HepG2 (cell line): Measurements from ENCODE around the gene PASK. TPM values are rescaled to one million over a fixed set of nuclear protein-coding genes. Genes with fewer than 3 reads are reported as not detected.
"Not testable (repeated sequence)": the region's sequence is repeated elsewhere in the genome, so short reads cannot be mapped to it uniquely, and the experiment has no call there.

ENCODE experiments used
- ATAC-seq: fragments of 200-7000 bp; cut with Tn5 transposase; 3 replicates; pipeline ENCODE4 v1.9.1; 2020; ENCODE audit warnings: mild to moderate bottlenecking, moderate library complexity
- BruUV-seq: library from RNA; stranded (reverse); fragments of 400-500 nt; replicated peaks from 2 replicates; lab custom pipeline; 2021; lab: Mats Ljungman, UMichigan
- CTCF ChIA-PET: fragments of 300-600 bp; formaldehyde crosslinking; extraction: SDS; loops from one replicate; lab custom pipeline; 2021; ENCODE audit warnings: low total read pairs, inconsistent platforms, low intra/inter-chr PET ratio; lab: Yijun Ruan, JAX
- POLR2A ChIA-PET: fragments of 350-600 bp; sonication (Branson Sonifier 250); formaldehyde crosslinking; loops from one replicate; lab custom pipeline; 2020; ENCODE audit warnings: antibody characterized with exemption, inconsistent platforms; lab: Yijun Ruan, JAX
- DNase-seq: peaks from one replicate; pipeline ENCODE4 v3.0.0-alpha.2; 2015; ENCODE audit warnings: low spot score
- FAIRE-seq: peaks from 3 replicates; lab custom pipeline; 2011; peaks lifted over from hg19 to GRCh38; lab: Jason Lieb, UNC
- H2AFZ ChIP-seq: one replicate; pipeline ENCODE4 v1.6.1; 2011; ENCODE audit warnings: low read length, inconsistent platforms
- H3K27ac ChIP-seq: fragments of 300-600 bp; 3 replicates; pipeline ENCODE4 v1.8.0; 2011; ENCODE audit warnings: mixed run types, mild to moderate bottlenecking, mixed read lengths, low read length, inconsistent platforms; ENCODE audit not compliant: insufficient read depth; ENCODE audit errors: extremely low read length
- H3K27me3 ChIP-seq, 2 experiments: fragments of 200-600 bp in 1 of 2; 2 replicates in 1 of 2; 3 replicates in 1 of 2; pipeline versions ENCODE4 v1.6.0 to v1.8.0; 2011; ENCODE audit warnings: low read length in 2 of 2, mild to moderate bottlenecking in 2 of 2, moderate library complexity in 2 of 2, inconsistent platforms in 1 of 2; ENCODE audit not compliant: insufficient read depth in 2 of 2, control insufficient read depth in 1 of 2
- H3K36me3 ChIP-seq, 2 experiments: fragments of 200-600 bp in 1 of 2; replicated peaks in 1 of 2; 2 replicates in 1 of 2; 3 replicates in 1 of 2; pipeline versions ENCODE4 v1.5.1 to v1.8.0; 2011; ENCODE audit warnings: low read length in 2 of 2, inconsistent platforms in 1 of 2; ENCODE audit not compliant: insufficient read depth in 2 of 2, control insufficient read depth in 1 of 2
- H3K4me1 ChIP-seq: 2 replicates; pipeline ENCODE4 v1.5.1; 2012; ENCODE audit warnings: low read length, inconsistent platforms; ENCODE audit not compliant: insufficient read depth
- H3K4me2 ChIP-seq: 2 replicates; pipeline ENCODE4 v1.6.0; 2011; ENCODE audit warnings: low read depth, low read length, inconsistent platforms
- H3K4me3 ChIP-seq, 3 experiments: fragments of 200-600 bp in 1 of 3; sonication (generic), shearing (Covaris generic) in 1 of 3; replicated peaks in 1 of 3; 2 replicates each; pipeline ENCODE4 v1.5.1; 2011 to 2016; ENCODE audit warnings: low read length in 3 of 3, inconsistent platforms in 2 of 3, low read depth in 2 of 3, mild to moderate bottlenecking in 2 of 3, control low read depth in 1 of 3, mixed read lengths in 1 of 3; ENCODE audit not compliant: insufficient read depth in 1 of 3
- H3K79me2 ChIP-seq: one replicate; pipeline ENCODE4 v1.6.1; 2011; ENCODE audit warnings: low read length, inconsistent platforms; ENCODE audit not compliant: insufficient read depth
- H3K9ac ChIP-seq: 2 replicates; pipeline ENCODE4 v1.6.0; 2011; ENCODE audit warnings: mild to moderate bottlenecking, low read depth, low read length, inconsistent platforms; ENCODE audit not compliant: insufficient read depth
- H3K9me3 ChIP-seq: 2 replicates; pipeline ENCODE4 v1.5.1; 2012; ENCODE audit warnings: mild to moderate bottlenecking, low read length
- H4K20me1 ChIP-seq: 2 replicates; pipeline ENCODE4 v1.6.0; 2011; ENCODE audit warnings: inconsistent platforms, mild to moderate bottlenecking, low read length, moderate library complexity; ENCODE audit not compliant: insufficient read depth
- AKAP8 ChIP-seq: sonication (generic); formaldehyde crosslinking; IDR thresholded peaks from 2 replicates; pipeline ENCODE4 v1.5.1; 2020; ENCODE audit warnings: mild to moderate bottlenecking, missing genetic modification reagents
- ATF2 ChIP-seq: sonication (generic); formaldehyde crosslinking; IDR thresholded peaks from 2 replicates; pipeline ENCODE4 v1.4.0; 2020; ENCODE audit warnings: missing genetic modification reagents
- ERF ChIP-seq: IDR thresholded peaks from 2 replicates; pipeline ENCODE4 v1.6.1; 2018; ENCODE audit warnings: missing biosample characterization, missing genetic modification reagents
- FOSL2 ChIP-seq: sonication (generic); formaldehyde crosslinking; IDR thresholded peaks from 2 replicates; pipeline ENCODE4 v1.4.0; 2020; ENCODE audit warnings: missing genetic modification reagents
- FOXO4 ChIP-seq: sonication (generic); formaldehyde crosslinking; conservative IDR thresholded peaks from 2 replicates; pipeline ENCODE4 v1.8.1; 2023; ENCODE audit warnings: missing genetic modification reagents
- HMGA1 ChIP-seq: sonication (generic); formaldehyde crosslinking; conservative IDR thresholded peaks from 2 replicates; pipeline ENCODE4 v1.4.0; 2020; ENCODE audit warnings: missing genetic modification reagents
- MIER2 ChIP-seq: IDR thresholded peaks from 2 replicates; pipeline ENCODE4 v1.6.1; 2016; ENCODE audit warnings: missing biosample characterization, missing genetic modification reagents
- SAP130 ChIP-seq: IDR thresholded peaks from 2 replicates; pipeline ENCODE4 v1.6.1; 2016; ENCODE audit warnings: low read depth
- SSRP1 ChIP-seq: IDR thresholded peaks from 2 replicates; pipeline ENCODE4 v1.6.1; 2016; ENCODE audit warnings: control low read depth
- ZBTB20 ChIP-seq: sonication (generic); formaldehyde crosslinking; IDR thresholded peaks from 2 replicates; pipeline ENCODE4 v1.8.1; 2023; ENCODE audit warnings: missing genetic modification reagents, low read depth, mild to moderate bottlenecking, borderline replicate concordance
- ZFP36 ChIP-seq: fragments of 150-350 bp; IDR thresholded peaks from 2 replicates; pipeline ENCODE4 v1.6.1; 2018; ENCODE audit warnings: borderline replicate concordance, low read length, low read depth; ENCODE audit not compliant: partially characterized antibody
- ZFP90 ChIP-seq: sonication (generic); formaldehyde crosslinking; IDR thresholded peaks from 2 replicates; pipeline ENCODE4 v1.8.0; 2022; ENCODE audit warnings: missing genetic modification reagents, mild to moderate bottlenecking, inconsistent platforms, borderline replicate concordance
- ZNF205 ChIP-seq: IDR thresholded peaks from 2 replicates; pipeline ENCODE4 v1.6.1; 2018; ENCODE audit warnings: missing biosample characterization, missing genetic modification reagents
- ZNF747 ChIP-seq: sonication (generic); formaldehyde crosslinking; IDR thresholded peaks from 2 replicates; pipeline ENCODE4 v1.8.1; 2023; ENCODE audit warnings: missing genetic modification reagents, mild to moderate bottlenecking, borderline replicate concordance
- ZNF775 ChIP-seq: sonication (generic); formaldehyde crosslinking; IDR thresholded peaks from 2 replicates; pipeline ENCODE4 v1.4.0; 2020; ENCODE audit warnings: missing genetic modification reagents, mild to moderate bottlenecking, moderate library complexity, borderline replicate concordance
- ZSCAN22 ChIP-seq: sonication (generic); formaldehyde crosslinking; IDR thresholded peaks from 2 replicates; pipeline ENCODE4 v1.4.0; 2020; ENCODE audit warnings: mild to moderate bottlenecking, missing genetic modification reagents
- WGBS: methylation state at CpG from one replicate; pipeline ENCODE4 v1.1.6; 2017; ENCODE audit warnings: low lambda C conversion rate; 5-methylcytosine and 5-hydroxymethylcytosine counted together
- in situ Hi-C: cut with HindIII; loops from 2 replicates; pipeline ENCODE4 v1.10.0; 2017; ENCODE audit warnings: low pct_unique_long_range_greater_than_20kb; ENCODE audit not compliant: extremely low pct_ligation_motif_present
- intact Hi-C: fragments of 100-400 bp; cut with micrococcal nuclease; formaldehyde crosslinking; loops from one replicate; pipeline ENCODE4 v1.10.0; 2022; ENCODE audit not compliant: unreplicated experiment
- polyA plus RNA-seq, 8 experiments: library from polyadenylated mRNA; depleted of rRNA in 3 of 8; stranded (reverse) in 7 of 8; unstranded in 1 of 8; fragments of >200 nt; fragmentation: Illumina TruSeq in 4 of 8; extraction: Trizol in 4 of 8; gene quantifications; 2 replicates each; pipeline versions ENCODE4 v1.2.1 to v1.2.3, GENCODE V29; 2011 to 2016; ENCODE audit warnings: low read depth in 4 of 8, missing spikeins in 1 of 8, mixed read lengths in 1 of 8; ENCODE audit not compliant: insufficient read depth in 1 of 8
- total RNA-seq, 5 experiments: library from RNA; depleted of rRNA; stranded (reverse); fragments of >200 nt; fragmentation: Illumina TruSeq; extraction: Trizol; gene quantifications; 2 replicates each; pipeline ENCODE4 v1.2.3, GENCODE V29; 2016; ENCODE audit warnings: low read depth in 1 of 5

PASK gene
- total and polyA plus RNA-seq, 2 of the 13 experiments (the other 11 are each of a cell fraction or from before 2014, with no cell fraction given), result 6.9 to 17.0 TPM

GRCh38 chr2:241094172-241094571 is 55.1 kb downstream of the PASK start:
- no peak for FAIRE-seq

GRCh38 chr2:241093133-241093781 is 56.0 kb downstream of the PASK start:
- POLR2A ChIA-PET, result interaction anchor here (0.8 to 2.8 kb wide), 11 partner anchors 9 to 593 kb away, joined by 3 to 37 read pairs (median 4); partner anchors contain the start of genes DTYMK, MTERF4, PASK and PPP1R7
- BruUV-seq, H2AFZ ChIP-seq, H3K27me3 ChIP-seq, CTCF ChIA-PET, H3K9me3 ChIP-seq: not testable (repeated sequence)
- H3K27ac ChIP-seq, result peak overlapping the region; percentile 83
- peaks cover 19 to 67% of the 10 kb centered on the region in 2 experiments for H3K36me3 ChIP-seq
- peak overlapping the region; percentile 90 for H3K4me2 ChIP-seq
- in situ Hi-C loops (loop anchor here (5.0 kb wide), 1 partner anchor 124 kb away; no protein-coding TSS in a partner anchor), intact Hi-C loops (loop anchor here (1.0 to 5.0 kb wide), 2 partner anchors 56 to 129 kb away; partner anchors contain the start of gene PASK)
- peaks cover 13% of the 10 kb centered on the region; the same call in 1 of the 2 replicates for H4K20me1 ChIP-seq
- FAIRE-seq (peak; percentile 99), DNase-seq (peak; percentile 94), ATAC-seq (peak; percentile 95)
- H3K9ac ChIP-seq, result peak overlapping the region; percentile 53
- peaks cover 51% of the 10 kb centered on the region for H3K4me1 ChIP-seq
- 3% methylated on average over 10 of the region's 10 CpGs for WGBS
- peak overlapping the region in 2 of 3 experiments; percentile 12 to 57; a peak in 3 of 6 replicates for H3K4me3 ChIP-seq
- peaks cover 13% of the 10 kb centered on the region for H3K79me2 ChIP-seq
- TF ChIP-seq ZFP36 (peak; percentile 77), FOSL2 (CRISPR knock-in tag) (peak; percentile 64), ZBTB20 (CRISPR knock-in tag) (peak; percentile 46; the same call in 1 of the 2 replicates), FOXO4 (CRISPR knock-in tag) (0 out of 2 replicates have a peak, but pooled peaks have one; percentile 62), ZFP90 (CRISPR knock-in tag) (0 out of 2 replicates have a peak, but pooled peaks have one; percentile 53), ATF2 (peak; percentile 88), SAP130 (CRISPR knock-in tag) (peak; percentile 81), ZNF205 (peak; percentile 88; the same call in 1 of the 2 replicates), AKAP8 (CRISPR knock-in tag) (0 out of 2 replicates have a peak, but pooled peaks have one; percentile 62), ZNF747 (CRISPR knock-in tag) (peak; percentile 63; the same call in 1 of the 2 replicates), ERF (CRISPR knock-in tag) (peak; percentile 72)

More at GRCh38 chr2:241094172-241094571, 55.1 kb downstream of the PASK start:
- H4K20me1 ChIP-seq, result peaks cover 13% of the 10 kb centered on the region; the same call in 1 of the 2 replicates
- ATAC-seq, result peak; percentile 1; the same call in 2 of the 3 replicates
- intact Hi-C loops, result loop anchor here (5.0 kb wide), 1 partner anchor 128 kb away; no protein-coding TSS in a partner anchor
- CTCF ChIA-PET, result interaction anchor here (1.0 kb wide), 1 partner anchor 243 kb away, joined by 3 read pairs; no protein-coding TSS in a partner anchor
- DNase-seq, result no peak
- peak overlapping the region; percentile 90 for H3K4me2 ChIP-seq
- 0 out of 2 replicates have a peak overlapping the region, but pooled peaks have one; percentile 12 for H3K9ac ChIP-seq
- POLR2A ChIA-PET, result interaction anchor here (0.9 to 2.8 kb wide), 5 partner anchors 9 to 593 kb away, joined by 3 to 37 read pairs (median 5); partner anchors contain the start of genes DTYMK, MTERF4, PASK and PPP1R7
- H3K27ac ChIP-seq, result peak overlapping the region; percentile 51
- H3K79me2 ChIP-seq, result peaks cover 19% of the 10 kb centered on the region
- TF ChIP-seq MIER2 (CRISPR knock-in tag) (no peak), ZSCAN22 (CRISPR knock-in tag) (0 out of 2 replicates have a peak, but pooled peaks have one; percentile 35), HMGA1 (no peak), SSRP1 (CRISPR knock-in tag) (peak; percentile 82), ZNF775 (CRISPR knock-in tag) (no peak)
- 88% methylated on average over 7 of the region's 7 CpGs for WGBS
- in situ Hi-C loops, result loop anchor here (5.0 kb wide), 1 partner anchor 123 kb away; no protein-coding TSS in a partner anchor
- BruUV-seq, result no TSS peak
- no peaks in the 10 kb centered on the region for H3K27me3 ChIP-seq
- H3K4me3 ChIP-seq, result no peak overlapping the region
- peaks cover 51% of the 10 kb centered on the region for H3K4me1 ChIP-seq
- H3K36me3 ChIP-seq, result peaks cover 20 to 61% of the 10 kb centered on the region in 2 experiments
- no peak overlapping the region for H2AFZ ChIP-seq
- no peaks in the 10 kb centered on the region for H3K9me3 ChIP-seq
